GM21825 (cell line): ENCODE data around the gene ARID3B.
"Not testable (repeated sequence)": the region's sequence is repeated elsewhere in the genome, so short reads cannot be mapped to it uniquely, and the experiment has no call there.

ENCODE experiments used
- ATAC-seq: cut with Tn5 transposase; IDR thresholded peaks from one replicate; pipeline ENCODE4 v1.9.1; 2021; ENCODE audit warnings: mild to moderate bottlenecking, moderate library complexity; ENCODE audit not compliant: unreplicated experiment

The ARID3B gene

DNA sequence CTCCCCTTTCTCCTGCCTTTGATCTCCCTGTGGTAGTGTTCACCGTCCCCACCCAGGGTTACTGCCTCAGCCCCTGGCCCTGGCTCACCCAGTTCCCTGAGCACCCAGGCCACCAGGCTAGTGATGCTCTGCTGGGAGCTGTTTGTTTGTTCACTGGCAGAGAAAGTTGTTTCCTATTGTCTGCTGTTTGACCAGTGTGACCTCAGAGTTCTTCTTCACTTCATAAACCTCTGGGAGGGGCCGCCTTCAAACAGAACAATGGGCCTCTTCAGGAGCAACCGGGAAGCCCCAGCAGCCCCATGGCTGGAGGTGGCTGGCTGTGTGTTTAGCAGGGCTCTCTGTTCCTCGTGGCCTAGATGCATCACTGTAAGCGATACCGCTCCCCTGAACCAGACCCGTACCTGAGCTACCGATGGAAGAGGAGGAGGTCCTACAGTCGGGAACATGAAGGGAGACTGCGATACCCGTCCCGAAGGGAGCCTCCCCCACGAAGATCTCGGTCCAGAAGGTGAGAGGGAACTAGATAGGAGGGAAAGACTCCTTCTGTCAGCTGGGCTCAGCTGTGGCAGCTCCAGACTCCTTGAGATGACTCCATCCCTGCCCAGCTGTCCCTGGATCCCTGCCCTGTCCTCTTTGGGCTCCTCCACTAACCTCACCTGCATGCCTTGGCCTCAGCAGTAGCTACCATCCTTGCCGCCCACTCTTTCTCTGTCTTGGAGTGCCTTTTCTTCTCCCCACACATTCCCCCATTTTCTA, 78.0 kb downstream of the ARID3B start:
- no peak for ATAC-seq

GRCh38 chr15:74619916-74620635, 79.1 kb downstream of the ARID3B start:
- no peak for ATAC-seq

DNA sequence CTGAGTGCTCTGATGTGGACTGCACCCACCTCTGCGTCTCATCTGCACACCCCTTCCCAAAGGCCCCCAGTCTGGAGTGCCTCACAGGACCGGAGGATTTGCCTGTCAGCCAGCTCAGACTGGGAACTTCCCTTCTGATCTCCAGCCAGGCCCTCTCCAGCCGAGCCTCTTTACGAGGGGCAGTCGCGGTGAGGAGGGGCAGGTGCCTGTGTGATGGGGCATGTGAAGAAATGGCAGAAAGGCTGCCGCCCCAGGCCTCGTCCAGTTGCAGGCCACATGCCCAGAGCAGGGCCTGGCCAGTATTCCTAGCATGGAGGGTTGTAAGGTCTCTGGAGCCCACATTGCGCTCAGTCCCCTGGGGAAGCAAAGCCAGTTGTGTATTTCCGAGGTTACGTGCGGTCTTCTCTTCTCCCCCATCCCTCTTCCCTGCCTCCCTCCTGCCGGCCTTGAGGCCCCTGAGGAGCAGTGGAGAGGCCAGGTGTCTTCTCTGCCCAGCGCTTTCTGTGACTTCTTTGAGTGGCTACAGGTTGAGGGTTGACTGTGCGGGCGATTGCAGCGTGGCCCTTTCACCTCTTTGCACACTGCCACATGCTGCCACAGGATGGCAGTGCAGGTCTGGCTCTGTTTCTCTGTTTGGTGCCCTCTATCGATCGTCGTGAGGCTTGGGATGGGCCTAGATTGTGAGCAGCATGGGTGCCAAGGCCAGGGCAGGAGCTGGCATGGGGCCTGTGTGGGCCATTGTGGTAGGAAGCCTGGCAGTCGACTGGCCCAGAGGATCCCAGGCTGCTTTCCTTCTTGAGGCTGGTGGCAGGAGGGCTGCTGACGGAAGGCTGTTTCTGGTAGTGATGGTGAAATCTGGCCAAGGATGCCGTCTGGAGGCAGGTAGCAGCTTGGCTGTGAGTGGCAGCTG, 79.9 kb downstream of the ARID3B start:
- ATAC-seq: no peak

GRCh38 chr15:74621546-74621920, 80.5 kb downstream of the ARID3B start:
- no peak for ATAC-seq

GRCh38 chr15:74621936-74622335, 80.9 kb downstream of the ARID3B start:
- ATAC-seq: no peak

GRCh38 chr15:74622758-74623157, 81.7 kb downstream of the ARID3B start:
- ATAC-seq: no peak

- no peak for ATAC-seq
These were observed 83.1 kb downstream of the ARID3B start for GRCh38 chr15:74624020-74624602.

DNA sequence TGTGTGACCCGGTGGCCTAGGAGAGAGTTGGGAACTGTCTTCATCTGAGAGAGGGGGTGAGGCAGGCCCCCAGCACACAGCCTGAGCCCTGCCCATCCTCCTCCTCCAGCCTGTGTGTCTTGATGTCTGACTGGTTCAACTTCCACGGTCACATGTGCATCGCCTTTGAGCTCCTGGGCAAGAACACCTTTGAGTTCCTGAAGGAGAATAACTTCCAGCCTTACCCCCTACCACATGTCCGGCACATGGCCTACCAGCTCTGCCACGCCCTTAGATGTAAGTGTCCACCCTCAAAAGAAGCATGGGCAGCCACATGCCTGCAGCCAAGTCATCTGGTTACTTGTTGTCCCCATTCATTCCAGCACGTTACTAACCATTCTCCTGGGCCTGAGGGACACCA, 84.7 kb downstream of the ARID3B start:
- no peak for ATAC-seq

- ATAC-seq: no peak
These were observed 85.3 kb downstream of the ARID3B start for GRCh38 chr15:74626336-74626735.

DNA sequence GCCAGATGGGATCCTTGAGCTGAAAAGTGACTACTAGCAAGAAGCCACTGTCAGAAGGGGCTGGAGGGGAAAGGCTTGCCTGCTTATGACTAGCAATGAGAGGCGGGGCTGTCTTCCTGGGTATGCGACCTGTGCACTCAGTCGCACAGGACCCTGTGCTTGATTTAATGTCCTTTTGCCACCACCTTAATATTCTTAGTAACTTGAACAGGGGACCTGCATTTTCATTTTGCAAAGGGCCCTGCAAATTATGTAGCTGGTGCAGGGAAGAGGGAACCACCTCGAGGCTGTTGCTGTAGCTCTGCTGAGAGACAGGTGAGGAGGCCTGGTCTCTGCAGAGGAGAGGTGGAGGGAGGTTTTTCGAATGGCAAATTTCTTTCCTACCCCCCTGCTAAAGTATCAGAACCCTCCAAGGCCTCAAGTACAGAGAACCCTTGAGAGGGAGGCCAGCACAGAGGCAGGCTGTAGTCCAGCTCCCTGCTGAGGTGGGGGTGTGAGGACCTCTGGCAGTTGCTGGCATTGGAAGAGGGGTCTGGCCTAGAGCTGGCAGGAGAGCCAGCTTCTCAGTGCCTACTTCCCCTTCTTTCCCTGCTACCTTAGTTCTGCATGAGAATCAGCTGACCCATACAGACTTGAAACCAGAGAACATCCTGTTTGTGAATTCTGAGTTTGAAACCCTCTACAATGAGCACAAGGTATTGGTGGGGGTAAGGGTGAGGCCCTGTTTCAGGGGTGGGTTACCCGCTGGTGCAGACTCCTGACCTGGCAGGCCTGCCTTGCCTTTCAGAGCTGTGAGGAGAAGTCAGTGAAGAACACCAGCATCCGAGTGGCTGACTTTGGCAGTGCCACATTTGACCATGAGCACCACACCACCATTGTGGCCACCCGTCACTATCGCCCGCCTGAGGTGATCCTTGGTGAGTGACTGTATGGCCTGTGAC, 86.0 kb downstream of the ARID3B start:
- ATAC-seq: peak; percentile 41

DNA sequence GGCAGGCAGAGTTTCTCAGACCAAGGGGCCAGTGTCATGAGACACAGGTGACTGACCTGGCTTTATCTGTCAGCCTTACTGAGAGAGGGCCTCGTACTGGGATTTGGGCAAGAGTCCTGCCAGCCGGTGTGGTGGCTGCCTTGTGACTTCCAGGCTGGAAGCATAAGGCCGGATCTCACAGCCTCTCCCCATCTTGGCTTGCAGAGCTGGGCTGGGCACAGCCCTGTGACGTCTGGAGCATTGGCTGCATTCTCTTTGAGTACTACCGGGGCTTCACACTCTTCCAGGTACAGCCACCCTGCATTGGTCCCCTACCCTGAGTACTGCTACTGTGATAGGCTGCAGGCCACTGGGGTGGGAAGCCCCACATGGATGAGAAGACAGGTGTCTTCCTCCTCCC, 86.7 kb downstream of the ARID3B start:
- no peak for ATAC-seq

DNA sequence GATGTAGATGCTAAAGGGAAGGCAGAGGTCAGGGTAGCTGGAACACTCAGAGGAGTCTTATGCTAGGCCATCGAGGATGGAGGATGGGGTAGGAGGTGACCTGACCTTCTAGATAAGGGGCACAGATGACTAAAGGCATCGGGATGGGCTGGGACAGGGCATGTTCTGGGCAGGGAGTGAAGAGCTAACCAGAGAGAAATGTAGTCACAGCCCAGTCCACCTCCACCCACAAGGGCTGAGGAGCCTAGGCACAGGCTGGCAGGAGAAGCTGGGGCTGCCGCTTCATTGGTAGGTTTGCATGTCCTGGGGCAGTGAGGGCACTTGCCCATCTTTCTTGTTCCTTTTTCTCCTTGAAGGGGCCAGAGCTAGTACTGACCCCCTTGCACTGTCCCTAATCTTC, 87.2 kb downstream of the ARID3B start:
- no peak for ATAC-seq

DNA sequence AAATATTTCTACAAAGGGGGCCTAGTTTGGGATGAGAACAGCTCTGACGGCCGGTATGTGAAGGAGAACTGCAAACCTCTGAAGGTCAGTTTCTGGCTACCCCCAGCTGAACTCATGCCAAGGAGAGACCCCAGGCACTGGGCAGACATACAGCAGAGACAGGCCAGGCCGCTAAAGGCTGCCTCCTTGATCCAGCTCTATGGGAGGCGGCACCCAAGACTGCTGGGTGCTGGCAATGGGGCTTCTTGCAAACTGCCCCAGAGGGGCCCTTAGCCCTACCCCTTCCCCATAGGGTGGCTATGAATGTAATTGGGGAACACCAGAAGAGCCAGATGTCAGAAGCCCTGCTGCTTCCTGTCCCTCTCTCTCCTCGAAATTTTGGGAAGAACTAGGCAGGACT, 87.9 kb downstream of the ARID3B start:
- ATAC-seq: no peak

- not testable (repeated sequence) for ATAC-seq
These were observed 88.7 kb downstream of the ARID3B start for GRCh38 chr15:74629696-74630095.

DNA sequence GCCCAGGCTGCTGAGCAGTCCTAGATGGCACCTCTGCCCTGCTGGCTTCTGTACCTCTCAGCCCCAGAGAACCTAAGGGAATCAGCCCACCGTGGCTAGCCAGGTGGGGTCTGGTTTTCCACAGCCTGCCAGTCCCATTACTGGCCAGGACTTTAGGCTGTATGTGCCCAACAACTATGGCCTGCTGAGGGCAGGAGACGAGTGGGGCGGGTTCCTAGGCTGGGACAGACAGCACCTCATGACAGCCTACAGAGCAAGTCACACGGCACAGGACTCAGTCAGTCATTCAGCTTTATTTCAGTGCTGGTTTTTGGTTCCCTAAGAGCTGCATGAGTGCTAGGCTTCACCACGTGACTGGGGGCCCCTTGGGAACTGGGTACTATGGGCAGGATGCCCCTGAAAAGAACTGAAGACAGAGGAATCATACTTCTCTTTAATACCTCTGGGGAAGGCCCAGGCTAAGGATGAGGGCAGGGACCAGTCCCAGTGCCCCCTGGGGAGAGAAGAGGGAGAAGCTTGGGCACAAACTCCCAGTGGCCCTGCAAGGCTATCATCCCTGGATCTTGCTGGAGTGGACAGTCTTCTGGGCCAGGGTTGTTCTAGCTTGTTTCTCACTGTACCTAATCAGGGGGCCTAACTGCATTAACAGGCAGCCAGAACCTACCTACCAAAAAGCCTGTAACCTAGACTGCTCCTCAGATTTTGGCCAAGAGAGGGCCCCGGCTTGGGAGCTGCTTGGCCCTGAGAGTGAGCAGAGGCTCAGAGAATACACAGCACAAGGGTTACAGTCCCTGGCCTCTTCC, 89.5 kb downstream of the ARID3B start:
- no peak for ATAC-seq

GRCh38 chr15:74631087-74631385, 90.0 kb downstream of the ARID3B start:
- no peak for ATAC-seq

GRCh38 chr15:74631408-74631807, 90.4 kb downstream of the ARID3B start:
- ATAC-seq: no peak

DNA sequence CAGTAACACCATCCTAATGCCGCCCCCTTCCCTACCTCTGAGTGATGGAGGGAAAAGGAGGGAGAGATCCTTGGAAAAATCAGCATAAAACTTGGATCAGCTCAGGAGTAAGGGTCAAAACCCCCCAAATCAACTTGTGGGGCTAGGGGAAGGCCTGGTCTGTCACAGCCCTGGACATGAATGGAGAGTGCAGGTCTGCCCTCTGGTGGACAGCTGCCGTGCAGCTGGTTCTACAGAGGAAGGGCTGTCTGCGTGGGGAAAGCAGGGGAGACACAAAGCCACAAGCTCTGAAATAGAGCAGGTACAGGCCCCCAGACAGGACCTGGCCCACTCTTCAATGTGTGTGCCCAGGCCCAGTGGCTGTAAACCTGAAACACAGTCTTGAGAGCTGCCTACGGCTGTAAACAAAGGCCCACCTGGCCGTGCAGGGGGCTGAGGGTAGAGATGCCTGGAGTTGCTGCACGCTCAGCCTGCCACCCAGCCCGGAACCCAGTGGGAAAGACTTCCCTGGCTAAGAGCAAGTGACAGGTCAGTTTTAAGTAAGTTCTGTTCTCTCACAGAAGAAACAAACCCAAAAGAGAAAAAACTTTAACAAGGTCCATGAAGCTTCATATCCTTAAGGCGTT, 91.0 kb downstream of the ARID3B start:
- no peak for ATAC-seq

DNA sequence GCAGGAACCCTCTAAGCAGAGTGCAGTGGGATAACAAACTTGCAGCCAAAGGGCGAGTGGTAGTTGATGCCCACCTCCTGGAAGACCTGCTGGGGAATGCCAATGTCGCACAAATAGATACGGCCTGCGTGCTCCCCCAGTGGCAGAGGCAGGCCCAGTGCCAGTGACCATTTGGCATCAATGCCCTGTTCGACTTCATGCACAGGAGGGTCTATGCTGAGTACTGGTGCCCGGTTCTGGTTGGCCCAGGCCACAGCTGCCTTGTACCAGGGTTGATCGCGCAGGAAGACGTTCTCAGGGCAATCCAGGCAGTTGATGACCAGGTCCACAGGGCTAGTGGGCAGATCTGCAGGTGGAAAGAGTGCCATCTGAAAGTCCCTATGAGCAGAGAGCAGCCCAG, 91.6 kb downstream of the ARID3B start:
- no peak for ATAC-seq
